ENCODE measurements around the gene SLC31A1. TPM values are rescaled to one million over a fixed set of nuclear protein-coding genes. Genes with fewer than 3 reads are reported as not detected.

SLC31A1 gene
- total RNA-seq, 2 donors from 2014 or later, result 11.0 to 11.5 TPM

GRCh38 chr9:113186137-113186755 is 35.1 kb upstream of the SLC31A1 start:
- no peak overlapping the region for H3K4me3 ChIP-seq
- DNase-seq (ENCODE audit: low spot score) (no peak), ATAC-seq (ENCODE audit: insufficient number of reproducible peaks, low FRiP score, low read depth) (no peak)
- H3K27me3 ChIP-seq (replicated peaks; ENCODE audit: insufficient read depth), result no peaks in the 10 kb centered on the region
- no peaks in the 10 kb centered on the region for H3K4me1 ChIP-seq (ENCODE audit: control insufficient read depth in 1 of 2, low read depth in 2 of 2)
- H3K9me3 ChIP-seq, result no peaks in the 10 kb centered on the region
- peaks cover 68% of the 10 kb centered on the region for H3K36me3 ChIP-seq
- TF ChIP-seq CTCF (IDR thresholded peaks at IDR 0.05), result no peak
- no peak overlapping the region for H3K27ac ChIP-seq

GRCh38 chr9:113187929-113188595 is 33.3 kb upstream of the SLC31A1 start:
- ATAC-seq (ENCODE audit: insufficient number of reproducible peaks, low FRiP score, low read depth) (no peak), DNase-seq (ENCODE audit: low spot score) (peak; percentile 25)
- peaks cover 62% of the 10 kb centered on the region for H3K36me3 ChIP-seq
- no peaks in the 10 kb centered on the region for H3K4me1 ChIP-seq (ENCODE audit: control insufficient read depth in 1 of 2, low read depth in 2 of 2)
- H3K9me3 ChIP-seq, result no peaks in the 10 kb centered on the region
- no peaks in the 10 kb centered on the region for H3K27me3 ChIP-seq (replicated peaks; ENCODE audit: insufficient read depth)
- no peak for TF ChIP-seq CTCF (IDR thresholded peaks at IDR 0.05)
- peak overlapping the region; percentile 8 to 41 for H3K27ac ChIP-seq
- H3K4me3 ChIP-seq, result peak overlapping the region; percentile 4

GRCh38 chr9:113192455-113192854 is 28.9 kb upstream of the SLC31A1 start:
- Histone ChIP-seq H3K4me3 (no peak overlapping the region), H3K27me3 (replicated peaks; ENCODE audit: insufficient read depth) (no peaks in the 10 kb centered on the region), H3K9me3 (no peaks in the 10 kb centered on the region), H3K36me3 (peaks cover 28% of the 10 kb centered on the region), H3K27ac (no peak overlapping the region), H3K4me1 (ENCODE audit: control insufficient read depth in 1 of 2, low read depth in 2 of 2) (no peaks in the 10 kb centered on the region)
- no peak for ATAC-seq (ENCODE audit: insufficient number of reproducible peaks, low FRiP score, low read depth)
- no peak for TF ChIP-seq CTCF (IDR thresholded peaks at IDR 0.05)
- DNase-seq (ENCODE audit: low spot score), result no peak

- Histone ChIP-seq H3K27ac (no peak overlapping the region), H3K4me3 (no peak overlapping the region), H3K9me3 (no peaks in the 10 kb centered on the region), H3K36me3 (peaks cover 56% of the 10 kb centered on the region), H3K27me3 (replicated peaks; ENCODE audit: insufficient read depth) (no peaks in the 10 kb centered on the region), H3K4me1 (ENCODE audit: control insufficient read depth in 1 of 2, low read depth in 2 of 2) (no peaks in the 10 kb centered on the region)
- no peak for ATAC-seq (ENCODE audit: insufficient number of reproducible peaks, low FRiP score, low read depth)
- no peak for DNase-seq (ENCODE audit: low spot score)
- TF ChIP-seq CTCF (IDR thresholded peaks at IDR 0.05), result no peak
These were observed 21.5 kb upstream of the SLC31A1 start for GRCh38 chr9:113199683-113200329.

- DNase-seq (ENCODE audit: low spot score), result no peak
- Histone ChIP-seq H3K36me3 (peaks cover 52% of the 10 kb centered on the region), H3K4me3 (no peak overlapping the region), H3K9me3 (no peaks in the 10 kb centered on the region), H3K27me3 (replicated peaks; ENCODE audit: insufficient read depth) (no peaks in the 10 kb centered on the region), H3K27ac (no peak overlapping the region), H3K4me1 (ENCODE audit: control insufficient read depth in 1 of 2, low read depth in 2 of 2) (no peaks in the 10 kb centered on the region)
- no peak for TF ChIP-seq CTCF (IDR thresholded peaks at IDR 0.05)
- no peak for ATAC-seq (ENCODE audit: insufficient number of reproducible peaks, low FRiP score, low read depth)
These were observed 15.9 kb upstream of the SLC31A1 start for GRCh38 chr9:113205432-113205831.

Data from thoracic aorta (tissue), 2 donors.